Activated CD8-positive, alpha-beta memory T cell treated with anti-CD3 and anti-CD28 coated beads for 36 hours (primary cell): ENCODE data around the gene NOTCH3. TPM values are rescaled to one million over a fixed set of nuclear protein-coding genes. Genes with fewer than 3 reads are reported as not detected.

Source experiments
- CTCF ChIA-PET: fragments of 350-600 bp; sonication (Branson Sonifier 250); formaldehyde crosslinking; loops from one replicate; lab custom pipeline; 2021; ENCODE audit warnings: antibody characterized with exemption; lab: Charles Lee
- POLR2A ChIA-PET: fragments of 350-600 bp; sonication (Branson Sonifier 250); formaldehyde crosslinking; loops from one replicate; lab custom pipeline; 2021; ENCODE audit warnings: antibody characterized with exemption; lab: Charles Lee
- total RNA-seq, 2 experiments: library from RNA; stranded (reverse); gene quantifications; one replicate each; pipeline ENCODE4 v1.2.3, GENCODE V29; 2021

Gene NOTCH3
- total RNA-seq, 2 experiments from 2014 or later: not detected

DNA sequence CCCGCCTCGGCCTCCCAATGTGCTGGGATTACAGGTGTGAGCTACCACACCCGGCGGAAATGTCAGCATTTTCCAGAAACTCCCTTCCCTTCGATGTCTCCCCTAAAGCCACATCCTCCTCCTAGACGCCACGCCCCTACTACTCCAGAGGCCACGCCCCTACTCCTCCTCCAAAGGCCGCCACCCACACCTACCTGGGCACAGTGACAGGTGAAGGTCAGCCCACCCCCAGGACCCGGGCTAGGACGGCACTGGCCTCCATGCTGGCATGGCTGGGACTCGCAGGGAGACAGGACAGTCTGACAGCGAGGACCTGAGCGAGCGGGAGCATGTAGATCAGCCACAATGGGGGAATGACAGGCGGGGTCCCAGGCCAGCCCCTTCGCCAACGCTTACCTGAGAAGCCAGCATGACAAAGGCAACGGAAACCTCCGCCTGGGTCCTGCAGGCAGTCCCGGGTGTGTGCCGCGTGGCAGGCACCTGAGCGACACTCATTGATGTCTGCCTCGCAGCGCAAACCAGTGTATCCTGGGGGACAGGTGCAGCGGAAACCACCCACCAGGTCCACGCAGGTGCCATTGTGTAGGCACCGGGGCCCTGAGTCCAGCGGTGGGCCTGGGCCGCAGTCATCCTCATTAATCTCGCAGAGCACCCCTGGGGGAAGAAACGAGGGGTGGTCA lies 22.0 kb downstream of the NOTCH3 start:
- ChIA-PET CTCF (interaction anchor here (0.8 kb wide), 1 partner anchor 92 kb away, joined by 3 read pairs; no protein-coding TSS in a partner anchor), POLR2A (interaction anchor here (0.5 kb wide), 1 partner anchor 386 kb away, joined by 4 read pairs; no protein-coding TSS in a partner anchor)

DNA sequence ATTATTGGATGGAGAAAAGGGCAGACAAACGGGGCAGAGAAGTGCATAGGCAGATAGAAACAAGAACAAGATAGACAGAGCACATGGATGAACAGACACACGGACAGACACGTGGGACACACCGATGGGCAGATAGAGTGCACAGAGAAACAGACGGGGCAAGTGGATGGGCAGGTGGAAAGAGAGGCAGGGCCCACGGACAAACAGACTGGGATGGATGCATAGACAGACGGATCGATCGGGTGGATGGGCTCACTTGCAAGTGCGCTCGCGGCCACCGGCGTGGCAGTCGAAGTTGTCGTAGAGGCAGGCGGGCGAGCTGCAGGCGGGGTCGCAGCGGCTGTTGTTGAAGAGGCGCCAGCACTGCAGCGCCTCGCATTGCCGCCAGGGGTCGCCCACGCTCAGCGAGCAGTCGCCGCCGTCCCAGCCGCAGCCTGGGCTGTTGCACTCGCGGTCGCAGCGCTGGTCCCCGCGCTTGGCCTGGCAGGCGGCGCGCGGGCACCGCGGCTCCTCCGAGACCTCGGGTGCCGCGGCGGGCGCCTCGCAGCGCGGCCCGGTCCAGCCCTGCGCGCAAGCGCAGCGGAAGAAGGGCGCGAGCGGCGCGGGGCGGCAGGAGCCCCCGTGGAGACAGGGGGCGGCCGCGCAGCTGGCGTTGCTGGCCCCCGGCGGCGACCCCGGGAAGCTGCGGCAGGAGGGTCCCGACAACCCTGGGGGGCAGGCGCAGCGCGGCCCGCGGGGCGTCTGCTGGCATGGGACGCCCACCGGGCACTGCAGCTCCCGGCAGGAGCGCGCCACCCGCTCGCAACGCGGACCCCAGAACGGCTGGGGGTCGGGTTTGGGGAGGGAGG lies 23.3 kb downstream of the NOTCH3 start:
- ChIA-PET CTCF (interaction anchor here (0.6 to 1.4 kb wide), 8 partner anchors 54 to 422 kb away, joined by 3 to 5 read pairs (median 4); partner anchors contain the start of gene AKAP8L), POLR2A (interaction anchor here (0.7 kb wide), 1 partner anchor 378 kb away, joined by 4 read pairs; no protein-coding TSS in a partner anchor)

DNA sequence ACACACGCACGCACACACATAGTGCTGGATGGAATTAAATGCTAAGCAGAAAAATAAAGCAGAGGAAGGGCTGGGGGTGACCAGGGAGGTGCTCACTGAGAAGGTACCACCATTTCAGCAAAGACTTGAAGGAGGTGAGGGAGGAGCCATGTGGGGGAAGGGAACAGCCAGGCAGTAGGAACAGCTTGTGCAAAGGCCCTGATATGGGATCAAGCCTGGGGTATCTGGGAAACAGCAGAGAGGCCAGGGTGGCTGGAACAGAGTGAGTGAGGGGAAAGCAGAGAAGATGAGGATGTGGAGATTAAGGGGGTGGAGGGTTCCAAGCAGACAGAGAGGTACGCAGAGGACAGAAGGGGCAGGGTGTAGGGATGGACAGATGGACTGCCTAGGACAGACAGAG lies 25.2 kb downstream of the NOTCH3 start:
- CTCF ChIA-PET: no interaction called here
- POLR2A ChIA-PET: no interaction called here

DNA sequence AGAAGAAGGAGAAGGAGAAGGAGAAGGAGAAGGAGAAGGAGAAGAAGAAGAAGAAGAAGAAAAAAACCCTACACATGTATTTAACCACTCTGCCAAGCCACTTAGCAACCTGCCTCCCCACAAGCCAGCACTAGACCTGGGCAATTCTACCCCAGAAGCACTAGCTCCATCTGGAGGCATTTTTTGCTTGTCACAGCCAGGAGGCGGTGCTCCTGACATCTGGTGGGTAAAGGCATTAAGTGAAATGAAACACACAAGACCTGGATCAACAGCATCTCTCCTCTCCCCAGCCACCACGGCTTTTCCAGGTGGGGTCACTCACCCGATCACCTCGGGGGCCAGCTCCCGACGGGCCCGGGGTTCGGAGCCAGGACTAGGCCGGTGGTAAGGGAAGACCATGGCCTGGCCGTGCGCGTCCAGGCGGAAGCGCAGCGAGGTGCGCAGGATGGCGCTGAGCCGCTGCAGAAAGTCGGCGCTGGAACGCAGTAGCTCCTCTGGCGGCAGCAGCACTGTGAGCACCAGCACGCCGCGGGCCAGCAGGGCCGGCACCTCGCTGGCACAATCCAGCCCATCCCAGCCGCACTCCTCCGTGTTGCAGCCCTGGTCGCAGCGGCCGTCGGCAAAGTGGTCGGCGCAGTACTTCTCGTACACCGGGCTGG lies 26.9 kb downstream of the NOTCH3 start:
- ChIA-PET POLR2A (no interaction called here), CTCF (no interaction called here)

DNA sequence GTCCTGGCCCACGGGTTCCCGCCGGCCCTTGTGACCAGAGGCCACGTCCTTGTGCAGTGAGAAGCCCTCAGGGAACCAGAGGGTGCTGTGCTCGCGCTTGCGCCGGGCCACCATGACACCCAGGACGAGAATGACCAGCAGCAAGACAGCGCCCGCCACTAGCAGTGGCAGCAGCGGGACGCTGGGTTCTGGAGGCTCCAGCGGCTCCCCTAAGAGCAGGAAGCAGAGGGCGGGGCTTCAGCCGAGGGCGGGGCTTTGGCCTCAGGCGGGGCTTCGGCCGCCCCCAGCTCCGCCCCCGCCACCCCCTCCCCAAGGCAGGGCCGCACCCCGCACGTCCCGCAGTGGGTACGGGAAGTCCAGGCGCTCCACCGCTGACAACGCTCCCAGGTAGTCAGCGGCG lies 30.4 kb downstream of the NOTCH3 start:
- POLR2A ChIA-PET: no interaction called here
- CTCF ChIA-PET: no interaction called here

DNA sequence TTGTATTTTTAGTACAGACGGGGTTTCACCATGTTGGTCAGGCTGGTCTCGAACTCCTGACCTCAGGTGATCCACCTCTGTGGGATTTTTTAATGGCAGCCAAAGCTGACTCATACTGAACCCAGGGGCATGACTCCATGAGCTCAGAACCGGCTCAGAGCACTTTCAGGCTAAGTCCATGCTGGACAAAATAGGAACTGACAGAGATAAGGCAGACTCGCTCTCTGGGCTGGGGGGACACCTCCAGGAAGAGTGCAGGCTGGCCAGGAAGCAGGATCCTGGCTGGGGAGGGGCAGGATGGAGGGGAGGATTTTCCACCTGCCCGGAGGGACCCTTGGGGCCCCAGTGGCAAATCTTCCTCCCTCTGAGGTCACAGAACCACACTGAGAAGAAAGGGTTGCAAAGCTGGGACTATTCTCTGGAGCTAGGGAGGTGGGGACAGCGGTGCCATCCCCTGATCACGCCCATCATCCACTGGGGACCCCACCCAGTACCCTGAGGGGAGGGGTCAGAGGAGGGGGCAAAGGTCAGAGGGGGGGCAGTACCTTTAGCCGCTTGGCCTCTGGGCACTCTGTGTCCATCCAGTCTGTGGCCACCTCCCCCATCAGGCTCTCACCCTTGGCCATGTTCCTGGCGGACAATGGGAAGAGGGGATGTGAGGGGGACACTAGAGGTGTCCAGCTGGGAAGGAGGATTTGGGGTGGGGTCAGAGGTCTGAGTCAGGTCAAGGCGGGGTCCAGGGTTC lies 31.1 kb downstream of the NOTCH3 start:
- ChIA-PET POLR2A (no interaction called here), CTCF (no interaction called here)

DNA sequence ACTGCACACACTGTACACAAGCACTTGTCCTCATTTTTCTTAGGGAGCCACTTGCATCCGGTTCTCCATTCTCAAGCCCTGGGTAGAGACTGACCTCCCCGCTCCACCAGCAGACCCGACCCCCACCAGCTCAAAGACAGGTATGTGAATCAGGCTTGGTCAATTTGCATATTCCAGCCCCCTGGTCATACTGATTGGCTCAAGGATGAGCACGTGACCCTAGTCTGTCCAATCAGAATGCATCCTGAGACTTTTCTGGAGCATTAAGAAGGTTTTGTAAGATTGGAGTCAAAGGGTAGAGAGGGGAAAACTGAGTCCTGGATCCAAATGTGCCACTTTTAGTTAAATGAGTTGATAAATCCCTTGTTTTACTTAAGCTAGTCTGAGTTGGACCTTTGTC lies 34.1 kb downstream of the NOTCH3 start:
- ChIA-PET POLR2A (no interaction called here), CTCF (no interaction called here)

DNA sequence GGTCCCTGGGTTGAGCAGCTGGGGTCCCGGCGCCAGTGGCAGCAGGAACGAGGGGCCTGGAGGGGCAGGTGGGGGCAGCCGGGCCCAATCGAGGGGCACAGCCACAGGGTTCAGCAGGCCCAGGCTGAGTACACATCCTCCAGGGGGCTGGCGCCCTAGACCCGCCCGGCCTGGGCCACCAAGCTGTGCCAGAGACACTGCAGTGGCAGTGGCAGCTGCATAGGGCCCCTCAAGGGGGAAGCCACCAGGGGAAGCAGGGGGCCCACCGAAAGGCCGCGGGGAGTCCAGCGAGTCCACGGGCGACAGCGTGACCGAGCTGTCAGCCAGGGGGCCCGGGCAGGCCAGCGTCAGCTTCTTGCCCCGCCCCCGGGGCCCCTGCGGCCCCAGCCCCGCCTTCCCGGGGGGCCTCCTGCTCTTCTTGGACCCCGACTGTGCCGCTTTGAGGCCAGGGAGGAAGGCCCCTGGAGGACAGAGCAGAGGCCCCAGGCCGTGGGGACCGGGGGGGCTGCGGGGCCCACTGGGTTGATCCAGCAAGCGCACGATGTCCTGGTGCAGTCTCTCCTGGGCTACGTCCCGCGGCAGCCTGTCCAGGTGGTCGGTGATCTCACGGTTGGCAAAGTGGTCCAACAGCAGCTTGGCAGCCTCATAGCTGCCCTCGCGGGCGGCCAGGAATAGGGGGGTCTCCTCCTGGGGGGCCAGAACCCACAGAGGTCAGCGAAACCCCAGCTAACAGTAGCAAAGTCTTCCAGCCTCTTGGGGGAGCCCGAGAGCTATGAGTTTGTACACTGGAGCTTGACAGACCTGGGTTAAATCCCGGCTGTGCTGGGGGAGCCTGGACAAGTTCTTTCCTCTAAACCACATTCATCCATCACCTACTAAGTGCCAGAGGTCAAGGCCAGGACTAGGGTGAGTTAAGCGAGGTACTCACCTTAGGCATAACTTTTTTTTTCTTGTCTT lies 39.5 kb downstream of the NOTCH3 start:
- ChIA-PET POLR2A (no interaction called here), CTCF (interaction anchor here (0.7 to 1.1 kb wide), 3 partner anchors 70 to 249 kb away, joined by 4 read pairs; no protein-coding TSS in a partner anchor)

DNA sequence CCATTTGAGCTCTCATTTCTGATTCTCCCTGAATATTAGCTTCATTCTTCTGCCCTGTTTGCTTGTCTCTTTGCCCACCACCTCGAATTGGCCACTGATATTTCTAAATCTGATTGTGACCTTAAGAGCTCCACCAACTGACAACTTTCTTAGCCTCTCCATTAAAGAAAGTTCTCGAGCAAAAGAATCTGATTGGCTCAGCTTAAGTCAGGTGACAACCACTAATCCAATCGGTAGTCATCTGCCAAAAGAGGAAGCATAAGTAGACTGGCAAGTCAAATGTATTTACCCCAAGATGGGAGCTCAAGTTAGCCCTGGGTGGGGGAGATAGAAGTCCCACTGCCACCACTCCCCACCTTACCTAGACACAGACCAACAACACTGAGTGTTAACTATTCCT lies 41.5 kb downstream of the NOTCH3 start:
- POLR2A ChIA-PET: no interaction called here

DNA sequence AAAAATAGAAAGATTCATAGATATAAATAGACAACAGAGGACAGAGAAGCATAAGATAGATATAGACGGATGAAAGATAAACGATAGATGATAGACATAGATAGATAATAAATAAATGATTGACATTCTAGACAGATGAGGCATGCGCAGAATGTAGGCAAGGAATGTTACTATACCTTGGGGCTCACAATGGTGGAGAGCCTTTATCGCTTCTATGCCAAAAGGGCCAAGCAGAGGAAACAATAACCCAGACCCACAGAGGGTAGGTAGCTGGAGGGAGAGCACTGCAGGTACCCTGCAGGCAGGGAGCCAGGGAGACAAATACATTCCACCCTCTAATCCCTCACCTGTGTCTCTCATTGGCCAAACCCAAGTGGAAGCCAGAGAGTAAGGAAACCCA lies 44.4 kb downstream of the NOTCH3 start:
- ChIA-PET POLR2A (no interaction called here), CTCF (interaction anchor here (1.0 kb wide), 1 partner anchor 64 kb away, joined by 4 read pairs; no protein-coding TSS in a partner anchor)

More for the DNA sequence above, 41.5 kb downstream of the NOTCH3 start:
- CTCF ChIA-PET: interaction anchor here (1.1 kb wide), 2 partner anchors 67 to 260 kb away, joined by 3 to 4 read pairs; no protein-coding TSS in a partner anchor

DNA sequence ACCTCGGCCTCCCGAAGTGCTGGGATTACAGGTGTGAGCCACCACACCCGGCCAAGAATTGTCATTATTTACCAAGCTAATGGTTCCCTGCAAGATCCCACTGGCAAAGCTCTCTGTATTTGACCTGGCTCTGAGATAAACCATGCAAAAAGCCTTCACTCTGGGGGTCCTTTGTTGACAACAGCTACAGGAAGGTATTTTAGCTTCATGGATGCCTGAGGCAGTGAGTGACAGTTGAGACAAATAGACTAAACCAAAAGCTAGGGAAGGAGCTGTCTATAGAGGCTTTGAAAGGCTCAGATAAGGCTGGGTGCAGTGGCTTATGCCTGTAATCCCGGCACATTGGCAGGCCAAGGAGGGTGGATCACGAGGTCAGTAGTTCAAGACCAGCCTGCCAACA lies 45.5 kb downstream of the NOTCH3 start:
- POLR2A ChIA-PET: interaction anchor here (0.6 to 0.7 kb wide), 2 partner anchors 29 to 266 kb away, joined by 3 to 11 read pairs; no protein-coding TSS in a partner anchor
- CTCF ChIA-PET: interaction anchor here (0.7 to 2.5 kb wide), 2 partner anchors 40 to 55 kb away, joined by 4 to 9 read pairs; no protein-coding TSS in a partner anchor

DNA sequence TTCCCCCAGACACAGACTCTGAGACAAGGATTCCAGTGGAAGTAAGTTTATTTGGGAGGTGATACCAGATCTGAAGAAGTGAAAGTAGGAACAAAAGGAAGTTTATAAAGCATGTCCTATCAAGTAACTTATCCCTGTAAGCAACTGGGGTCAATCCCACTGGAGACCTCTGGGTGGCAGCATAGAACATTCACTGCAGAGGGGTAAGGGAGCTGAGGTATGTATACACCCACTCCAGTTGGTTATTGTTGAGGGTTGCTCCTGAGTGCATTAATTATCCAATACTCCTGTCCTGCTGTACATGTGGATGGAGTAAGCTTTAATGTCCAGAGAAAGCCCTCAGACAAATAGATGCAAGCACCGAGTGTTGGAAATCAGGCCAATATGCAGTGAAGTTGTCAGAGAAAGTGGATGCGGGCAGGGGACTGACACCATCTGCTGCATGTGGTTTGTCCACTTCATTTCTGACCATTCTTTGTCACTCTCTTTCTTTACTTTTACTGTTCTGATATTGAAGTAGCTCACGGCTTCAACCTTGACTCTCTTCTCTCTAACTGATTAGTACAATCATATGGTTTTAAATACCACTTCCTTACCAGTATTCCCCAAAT lies 46.7 kb downstream of the NOTCH3 start:
- ChIA-PET CTCF (interaction anchor here (0.6 to 2.5 kb wide), 5 partner anchors 14 to 1656 kb away, joined by 3 to 11 read pairs (median 3); no protein-coding TSS in a partner anchor), POLR2A (no interaction called here)

DNA sequence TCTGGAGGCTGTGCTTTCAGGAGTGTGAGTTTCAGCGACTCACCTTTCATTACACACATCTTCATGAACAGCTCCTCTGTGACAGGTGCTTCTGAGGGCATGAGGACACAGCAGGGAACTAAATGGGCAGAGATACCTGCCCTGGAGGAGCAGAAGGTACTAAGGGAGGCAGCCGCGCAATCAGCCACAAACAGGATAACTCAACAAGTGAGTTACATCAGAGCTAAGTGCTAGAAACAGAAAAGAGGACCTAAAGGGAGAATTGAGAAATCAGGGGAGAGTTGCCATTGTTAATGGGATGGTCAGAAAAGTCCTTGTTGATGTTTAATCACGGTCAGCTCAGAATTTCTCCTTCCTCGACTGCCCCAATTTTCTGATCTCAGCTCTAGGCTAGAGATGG lies 51.1 kb downstream of the NOTCH3 start:
- ChIA-PET POLR2A (no interaction called here), CTCF (interaction anchor here (2.2 kb wide), 1 partner anchor 58 kb away, joined by 8 read pairs; no protein-coding TSS in a partner anchor)

DNA sequence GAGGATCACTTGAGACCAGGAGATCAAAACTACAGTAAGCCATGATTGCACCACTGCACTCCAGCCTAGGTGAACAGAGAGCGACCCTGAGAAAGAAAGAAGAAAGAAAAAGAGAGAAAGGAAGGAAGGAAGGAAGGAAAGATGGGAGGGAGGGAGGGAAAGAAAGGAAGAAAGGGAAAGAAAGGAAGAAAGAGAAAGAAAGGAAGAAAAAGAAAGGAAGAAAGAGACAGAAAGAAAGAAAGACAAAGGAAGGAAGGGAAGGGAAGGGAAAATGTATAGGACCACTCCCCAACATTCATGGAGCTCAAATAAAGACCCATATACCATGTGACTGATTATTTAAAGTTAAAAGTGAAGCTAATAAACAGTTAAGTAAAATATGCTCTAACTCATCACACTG lies 53.7 kb downstream of the NOTCH3 start:
- CTCF ChIA-PET: no interaction called here
- POLR2A ChIA-PET: no interaction called here

DNA sequence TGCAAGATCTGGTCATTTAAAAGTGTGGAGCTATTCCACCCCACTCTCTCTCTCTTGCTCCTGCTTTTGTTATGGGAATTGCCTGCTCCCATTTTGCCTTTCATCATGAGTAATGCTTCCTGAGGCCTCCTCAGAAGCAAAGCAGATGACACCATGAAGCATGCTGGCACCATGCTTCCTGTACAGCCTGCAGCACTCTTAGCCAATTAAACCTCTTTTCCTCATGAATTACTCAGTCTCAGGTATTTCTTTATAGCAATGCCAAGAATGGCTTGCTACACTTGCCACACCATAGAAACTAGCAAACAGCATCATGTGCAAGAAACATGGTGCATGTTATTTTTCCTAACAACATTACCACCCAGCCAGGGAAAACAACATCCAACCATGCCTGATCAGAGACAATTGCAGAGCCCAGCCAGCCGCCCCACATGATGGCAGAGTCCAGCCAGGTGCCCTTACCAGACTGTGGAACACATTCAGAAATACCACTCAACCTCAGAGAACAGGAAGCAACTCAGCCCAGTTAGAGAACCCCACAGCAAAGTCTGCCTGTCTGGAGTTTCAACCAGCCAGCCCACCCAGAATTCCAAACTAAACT lies 56.6 kb downstream of the NOTCH3 start:
- POLR2A ChIA-PET: no interaction called here
- CTCF ChIA-PET: no interaction called here

DNA sequence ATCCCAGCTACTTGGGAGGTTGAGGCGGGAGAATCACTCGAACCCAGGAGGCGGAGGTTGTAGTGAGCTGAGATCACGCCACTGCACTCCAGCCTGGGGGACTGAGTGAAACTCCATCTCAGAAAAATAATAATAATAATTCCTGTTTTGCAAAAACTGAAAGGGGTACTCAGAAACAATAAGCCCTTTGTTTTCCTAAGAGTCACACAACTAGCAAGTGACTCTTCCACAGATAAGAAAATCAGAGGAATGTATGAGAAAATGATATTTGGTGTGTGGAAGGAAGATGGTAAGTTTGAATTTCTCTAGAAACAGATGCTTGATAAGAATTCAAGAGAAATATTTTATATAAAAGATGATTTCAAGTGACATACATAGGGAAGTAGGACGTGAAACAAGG lies 58.5 kb downstream of the NOTCH3 start:
- POLR2A ChIA-PET: no interaction called here
- CTCF ChIA-PET: interaction anchor here (0.9 kb wide), 1 partner anchor 51 kb away, joined by 4 read pairs; no protein-coding TSS in a partner anchor

DNA sequence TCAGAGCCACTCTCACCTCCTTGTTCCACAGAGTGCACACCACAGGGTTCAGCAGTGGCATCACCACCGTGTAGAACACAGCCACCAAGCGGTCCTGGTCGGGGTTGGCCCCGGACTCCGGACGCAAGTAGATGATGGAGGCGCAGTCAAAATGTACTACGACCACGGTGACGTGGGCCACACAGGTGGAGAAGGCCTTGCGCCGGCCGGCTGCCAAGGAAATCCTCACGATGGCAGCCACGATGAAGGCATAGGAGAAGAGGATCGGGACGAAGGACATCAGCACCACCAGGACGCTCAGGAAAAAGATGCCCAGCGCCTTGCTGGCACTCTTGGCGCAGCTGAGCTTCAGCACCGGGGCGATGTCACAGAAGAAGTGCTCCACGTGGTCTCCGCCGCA lies 59.7 kb downstream of the NOTCH3 start:
- ChIA-PET CTCF (no interaction called here), POLR2A (no interaction called here)
